Memory B cell (primary cell): ENCODE data around the gene RCE1.

Source experiments
- ATAC-seq: fragments of 150-1000 bp; cut with Tn5 transposase; 2 replicates; pipeline ENCODE4 v1.10.0; 2021; ENCODE audit warnings: low read depth, mild to moderate bottlenecking, moderate library complexity
- DNase-seq, 2 donors: peaks; one replicate each; pipeline ENCODE4 v3.0.0; 2022; ENCODE audit warnings: low spot score in 2 of 2
- H3K27ac Mint-ChIP-seq: one replicate; pipeline ENCODE4 v1.8.0; 2022; ENCODE audit warnings: mild to moderate bottlenecking, moderate library complexity, mixed read lengths
- H3K27me3 Mint-ChIP-seq: one replicate; pipeline ENCODE4 v1.8.0; 2022; ENCODE audit warnings: mixed read lengths
- H3K36me3 Mint-ChIP-seq: one replicate; pipeline ENCODE4 v1.8.0; 2022; ENCODE audit warnings: mild to moderate bottlenecking, mixed read lengths
- H3K4me1 Mint-ChIP-seq: one replicate; pipeline ENCODE4 v1.8.0; 2022; ENCODE audit warnings: mixed read lengths
- H3K4me3 Mint-ChIP-seq: one replicate; pipeline ENCODE4 v1.8.0; 2022; ENCODE audit warnings: mild to moderate bottlenecking, moderate library complexity, mixed read lengths
- H3K9me3 Mint-ChIP-seq: one replicate; pipeline ENCODE4 v1.8.0; 2022; ENCODE audit warnings: mixed read lengths

RCE1 gene

GRCh38 chr11:66878474-66878873 is 35.2 kb downstream of the RCE1 start:
- peaks cover 23% of the 10 kb centered on the region for H3K27me3 Mint-ChIP-seq
- H3K9me3 Mint-ChIP-seq = no peaks in the 10 kb centered on the region
- H3K4me1 Mint-ChIP-seq = peaks cover 2% of the 10 kb centered on the region
- no peak overlapping the region for H3K4me3 Mint-ChIP-seq
- DNase-seq (no peak), ATAC-seq (no peak)
- no peak overlapping the region for H3K27ac Mint-ChIP-seq
- H3K36me3 Mint-ChIP-seq = no peaks in the 10 kb centered on the region

- no peaks in the 10 kb centered on the region for H3K9me3 Mint-ChIP-seq
- peaks cover 21% of the 10 kb centered on the region for H3K27me3 Mint-ChIP-seq
- no peak overlapping the region for H3K27ac Mint-ChIP-seq
- no peak overlapping the region for H3K4me3 Mint-ChIP-seq
- H3K4me1 Mint-ChIP-seq = peaks cover 2% of the 10 kb centered on the region
- DNase-seq (no peak), ATAC-seq (no peak)
- no peaks in the 10 kb centered on the region for H3K36me3 Mint-ChIP-seq
Measured at GRCh38 chr11:66879000-66879399, 35.8 kb downstream of the RCE1 start.

GRCh38 chr11:66879583-66879982 is 36.3 kb downstream of the RCE1 start:
- Mint-ChIP-seq H3K36me3 (no peaks in the 10 kb centered on the region), H3K4me1 (peaks cover 2% of the 10 kb centered on the region), H3K27ac (no peak overlapping the region), H3K9me3 (no peaks in the 10 kb centered on the region), H3K27me3 (peaks cover 20% of the 10 kb centered on the region), H3K4me3 (no peak overlapping the region)
- no peak for ATAC-seq
- DNase-seq = no peak

GRCh38 chr11:66879999-66880398 is 36.8 kb downstream of the RCE1 start:
- ATAC-seq (no peak), DNase-seq (no peak)
- H3K9me3 Mint-ChIP-seq = no peaks in the 10 kb centered on the region
- H3K4me3 Mint-ChIP-seq = no peak overlapping the region
- H3K4me1 Mint-ChIP-seq = peaks cover 2% of the 10 kb centered on the region
- H3K27me3 Mint-ChIP-seq = peaks cover 16% of the 10 kb centered on the region
- no peaks in the 10 kb centered on the region for H3K36me3 Mint-ChIP-seq
- H3K27ac Mint-ChIP-seq = no peak overlapping the region

- H3K4me3 Mint-ChIP-seq = no peak overlapping the region
- peaks cover 12% of the 10 kb centered on the region for H3K27me3 Mint-ChIP-seq
- H3K4me1 Mint-ChIP-seq = peaks cover 2% of the 10 kb centered on the region
- no peak for DNase-seq
- no peak for ATAC-seq
- H3K9me3 Mint-ChIP-seq = no peaks in the 10 kb centered on the region
- no peak overlapping the region for H3K27ac Mint-ChIP-seq
- no peaks in the 10 kb centered on the region for H3K36me3 Mint-ChIP-seq
Measured at GRCh38 chr11:66880496-66881450, 37.5 kb downstream of the RCE1 start.

GRCh38 chr11:66881451-66881835 is 38.2 kb downstream of the RCE1 start:
- Mint-ChIP-seq H3K36me3 (no peaks in the 10 kb centered on the region), H3K27ac (no peak overlapping the region), H3K9me3 (no peaks in the 10 kb centered on the region), H3K4me3 (no peak overlapping the region), H3K4me1 (peaks cover 2% of the 10 kb centered on the region), H3K27me3 (peaks cover 13% of the 10 kb centered on the region)
- DNase-seq = no peak
- no peak for ATAC-seq

GRCh38 chr11:66881927-66882452 is 38.7 kb downstream of the RCE1 start:
- no peak for DNase-seq
- H3K9me3 Mint-ChIP-seq = no peaks in the 10 kb centered on the region
- no peaks in the 10 kb centered on the region for H3K36me3 Mint-ChIP-seq
- H3K27ac Mint-ChIP-seq = no peak overlapping the region
- H3K4me1 Mint-ChIP-seq = peaks cover 2% of the 10 kb centered on the region
- H3K27me3 Mint-ChIP-seq = peaks cover 13% of the 10 kb centered on the region
- ATAC-seq = no peak
- H3K4me3 Mint-ChIP-seq = no peak overlapping the region

- H3K9me3 Mint-ChIP-seq = no peaks in the 10 kb centered on the region
- no peaks in the 10 kb centered on the region for H3K36me3 Mint-ChIP-seq
- no peak overlapping the region for H3K4me3 Mint-ChIP-seq
- no peak for DNase-seq
- no peak overlapping the region for H3K27ac Mint-ChIP-seq
- H3K27me3 Mint-ChIP-seq = peaks cover 13% of the 10 kb centered on the region
- H3K4me1 Mint-ChIP-seq = peaks cover 2% of the 10 kb centered on the region
- ATAC-seq = no peak
Measured at GRCh38 chr11:66882561-66883015, 39.3 kb downstream of the RCE1 start.

GRCh38 chr11:66883016-66883965 is 40.0 kb downstream of the RCE1 start:
- Mint-ChIP-seq H3K36me3 (no peaks in the 10 kb centered on the region), H3K27me3 (peaks cover 13% of the 10 kb centered on the region), H3K9me3 (no peaks in the 10 kb centered on the region), H3K27ac (no peak overlapping the region), H3K4me3 (no peak overlapping the region), H3K4me1 (peaks cover 2% of the 10 kb centered on the region)
- DNase-seq (peak; percentile 62 to 75), ATAC-seq (peak; percentile 80)

GRCh38 chr11:66884443-66884842 is 41.2 kb downstream of the RCE1 start:
- Mint-ChIP-seq H3K9me3 (no peaks in the 10 kb centered on the region), H3K4me1 (peaks cover 2% of the 10 kb centered on the region), H3K27ac (no peak overlapping the region), H3K4me3 (no peak overlapping the region), H3K27me3 (peaks cover 13% of the 10 kb centered on the region), H3K36me3 (no peaks in the 10 kb centered on the region)
- DNase-seq = no peak
- ATAC-seq = no peak

GRCh38 chr11:66885469-66885868 is 42.2 kb downstream of the RCE1 start:
- no peak overlapping the region for H3K4me3 Mint-ChIP-seq

GRCh38 chr11:66885950-66886440 is 42.8 kb downstream of the RCE1 start:
- no peak overlapping the region for H3K4me3 Mint-ChIP-seq
- no peaks in the 10 kb centered on the region for H3K36me3 Mint-ChIP-seq
- peaks cover 2% of the 10 kb centered on the region for H3K4me1 Mint-ChIP-seq
- no peak overlapping the region for H3K27ac Mint-ChIP-seq
- H3K9me3 Mint-ChIP-seq = no peaks in the 10 kb centered on the region
- ATAC-seq = no peak
- no peak for DNase-seq
- peaks cover 12% of the 10 kb centered on the region for H3K27me3 Mint-ChIP-seq

More at GRCh38 chr11:66885469-66885868, 42.2 kb downstream of the RCE1 start:
- H3K9me3 Mint-ChIP-seq = no peaks in the 10 kb centered on the region
- peaks cover 12% of the 10 kb centered on the region for H3K27me3 Mint-ChIP-seq
- H3K36me3 Mint-ChIP-seq = no peaks in the 10 kb centered on the region
- peaks cover 2% of the 10 kb centered on the region for H3K4me1 Mint-ChIP-seq
- no peak overlapping the region for H3K27ac Mint-ChIP-seq
- ATAC-seq = no peak
- no peak for DNase-seq

GRCh38 chr11:66886671-66887221 is 43.5 kb downstream of the RCE1 start:
- no peak overlapping the region for H3K4me3 Mint-ChIP-seq
- ATAC-seq (no peak), DNase-seq (no peak)
- no peaks in the 10 kb centered on the region for H3K9me3 Mint-ChIP-seq
- H3K27ac Mint-ChIP-seq = no peak overlapping the region
- H3K27me3 Mint-ChIP-seq = peaks cover 12% of the 10 kb centered on the region
- H3K36me3 Mint-ChIP-seq = no peaks in the 10 kb centered on the region
- H3K4me1 Mint-ChIP-seq = peaks cover 2% of the 10 kb centered on the region
